HepG2 (cell line): ENCODE measurements around the gene HTR6. TPM values are rescaled to one million over a fixed set of nuclear protein-coding genes. Genes with fewer than 3 reads are reported as not detected.

Experiments used
- ATAC-seq: fragments of 200-7000 bp; cut with Tn5 transposase; 3 replicates; pipeline ENCODE4 v1.9.1; 2020; ENCODE audit warnings: mild to moderate bottlenecking, moderate library complexity
- BruUV-seq: library from RNA; stranded (reverse); fragments of 400-500 nt; replicated peaks from 2 replicates; lab custom pipeline; 2021; lab: Mats Ljungman, UMichigan
- CTCF ChIA-PET: fragments of 300-600 bp; formaldehyde crosslinking; extraction: SDS; loops from one replicate; lab custom pipeline; 2021; ENCODE audit warnings: low total read pairs, inconsistent platforms, low intra/inter-chr PET ratio; lab: Yijun Ruan, JAX
- POLR2A ChIA-PET: fragments of 350-600 bp; sonication (Branson Sonifier 250); formaldehyde crosslinking; loops from one replicate; lab custom pipeline; 2020; ENCODE audit warnings: antibody characterized with exemption, inconsistent platforms; lab: Yijun Ruan, JAX
- DNase-seq: peaks from one replicate; pipeline ENCODE4 v3.0.0-alpha.2; 2015; ENCODE audit warnings: low spot score
- FAIRE-seq: peaks from 3 replicates; lab custom pipeline; 2011; peaks lifted over from hg19 to GRCh38; lab: Jason Lieb, UNC
- H2AFZ ChIP-seq: one replicate; pipeline ENCODE4 v1.6.1; 2011; ENCODE audit warnings: low read length, inconsistent platforms
- H3K27ac ChIP-seq: fragments of 300-600 bp; 3 replicates; pipeline ENCODE4 v1.8.0; 2011; ENCODE audit warnings: mixed run types, mild to moderate bottlenecking, mixed read lengths, low read length, inconsistent platforms; ENCODE audit not compliant: insufficient read depth; ENCODE audit errors: extremely low read length
- H3K27me3 ChIP-seq, 2 experiments: fragments of 200-600 bp in 1 of 2; 2 replicates in 1 of 2; 3 replicates in 1 of 2; pipeline versions ENCODE4 v1.6.0 to v1.8.0; 2011; ENCODE audit warnings: low read length in 2 of 2, mild to moderate bottlenecking in 2 of 2, moderate library complexity in 2 of 2, inconsistent platforms in 1 of 2; ENCODE audit not compliant: insufficient read depth in 2 of 2, control insufficient read depth in 1 of 2
- H3K36me3 ChIP-seq, 2 experiments: fragments of 200-600 bp in 1 of 2; replicated peaks in 1 of 2; 2 replicates in 1 of 2; 3 replicates in 1 of 2; pipeline versions ENCODE4 v1.5.1 to v1.8.0; 2011; ENCODE audit warnings: low read length in 2 of 2, inconsistent platforms in 1 of 2; ENCODE audit not compliant: insufficient read depth in 2 of 2, control insufficient read depth in 1 of 2
- H3K4me1 ChIP-seq: 2 replicates; pipeline ENCODE4 v1.5.1; 2012; ENCODE audit warnings: low read length, inconsistent platforms; ENCODE audit not compliant: insufficient read depth
- H3K4me2 ChIP-seq: 2 replicates; pipeline ENCODE4 v1.6.0; 2011; ENCODE audit warnings: low read depth, low read length, inconsistent platforms
- H3K4me3 ChIP-seq, 3 experiments: fragments of 200-600 bp in 1 of 3; sonication (generic), shearing (Covaris generic) in 1 of 3; replicated peaks in 1 of 3; 2 replicates each; pipeline ENCODE4 v1.5.1; 2011 to 2016; ENCODE audit warnings: low read length in 3 of 3, inconsistent platforms in 2 of 3, low read depth in 2 of 3, mild to moderate bottlenecking in 2 of 3, control low read depth in 1 of 3, mixed read lengths in 1 of 3; ENCODE audit not compliant: insufficient read depth in 1 of 3
- H3K79me2 ChIP-seq: one replicate; pipeline ENCODE4 v1.6.1; 2011; ENCODE audit warnings: low read length, inconsistent platforms; ENCODE audit not compliant: insufficient read depth
- H3K9ac ChIP-seq: 2 replicates; pipeline ENCODE4 v1.6.0; 2011; ENCODE audit warnings: mild to moderate bottlenecking, low read depth, low read length, inconsistent platforms; ENCODE audit not compliant: insufficient read depth
- H3K9me3 ChIP-seq: 2 replicates; pipeline ENCODE4 v1.5.1; 2012; ENCODE audit warnings: mild to moderate bottlenecking, low read length
- H4K20me1 ChIP-seq: 2 replicates; pipeline ENCODE4 v1.6.0; 2011; ENCODE audit warnings: inconsistent platforms, mild to moderate bottlenecking, low read length, moderate library complexity; ENCODE audit not compliant: insufficient read depth
- GPBP1L1 ChIP-seq: sonication (generic); formaldehyde crosslinking; IDR thresholded peaks from 2 replicates; pipeline ENCODE4 v1.5.0; 2020; ENCODE audit warnings: mild to moderate bottlenecking, missing genetic modification reagents
- HDAC2 ChIP-seq: sonication (generic); formaldehyde crosslinking; IDR thresholded peaks from 2 replicates; pipeline ENCODE4 v1.4.0; 2020; ENCODE audit warnings: missing genetic modification reagents
- KAT2B ChIP-seq: fragments of 150-350 bp; IDR thresholded peaks from 2 replicates; pipeline ENCODE4 v1.6.1; 2014; ENCODE audit warnings: low read depth, low read length, borderline replicate concordance
- KDM2A ChIP-seq: sonication (generic); formaldehyde crosslinking; IDR thresholded peaks from 2 replicates; pipeline ENCODE4 v1.4.0; 2020; ENCODE audit warnings: low read depth, missing genetic modification reagents, borderline replicate concordance
- KDM4B ChIP-seq: sonication (generic); formaldehyde crosslinking; IDR thresholded peaks from 2 replicates; pipeline ENCODE4 v1.4.0; 2020; ENCODE audit warnings: missing genetic modification reagents
- MAFK ChIP-seq, 2 experiments: IDR thresholded peaks in 1 of 2; conservative IDR thresholded peaks in 1 of 2; 2 replicates each; pipeline ENCODE4 v1.6.1; 2011; ENCODE audit warnings: improper control_type of control experiment in 2 of 2, low read length in 2 of 2
- NAIF1 ChIP-seq: sonication (generic); formaldehyde crosslinking; IDR thresholded peaks from 2 replicates; pipeline ENCODE4 v1.5.0; 2020; ENCODE audit warnings: mild to moderate bottlenecking, missing genetic modification reagents, borderline replicate concordance
- NFIC ChIP-seq: IDR thresholded peaks from 2 replicates; pipeline ENCODE4 v1.6.1; 2012; ENCODE audit warnings: mild to moderate bottlenecking, low read length, inconsistent platforms
- NFRKB ChIP-seq: fragments of 450-650 bp; IDR thresholded peaks from 2 replicates; pipeline ENCODE4 v1.6.1; 2017
- SNAPC2 ChIP-seq: sonication (generic); formaldehyde crosslinking; IDR thresholded peaks from 2 replicates; pipeline ENCODE4 v1.8.1; 2022; ENCODE audit warnings: mild to moderate bottlenecking, missing genetic modification reagents
- SRY ChIP-seq: sonication (generic); formaldehyde crosslinking; IDR thresholded peaks from 2 replicates; pipeline ENCODE4 v1.8.0; 2022; ENCODE audit warnings: mild to moderate bottlenecking, missing genetic modification reagents
- ZBTB4 ChIP-seq: sonication (generic); formaldehyde crosslinking; IDR thresholded peaks from 2 replicates; pipeline ENCODE4 v1.4.0; 2020; ENCODE audit warnings: missing genetic modification reagents, mild to moderate bottlenecking, borderline replicate concordance
- ZFP36 ChIP-seq: fragments of 150-350 bp; IDR thresholded peaks from 2 replicates; pipeline ENCODE4 v1.6.1; 2018; ENCODE audit warnings: borderline replicate concordance, low read length, low read depth; ENCODE audit not compliant: partially characterized antibody
- ZKSCAN5 ChIP-seq: sonication (generic); formaldehyde crosslinking; IDR thresholded peaks from 2 replicates; pipeline ENCODE4 v1.5.1; 2020; ENCODE audit warnings: mild to moderate bottlenecking, missing genetic modification reagents
- ZNF260 ChIP-seq: sonication (generic); formaldehyde crosslinking; IDR thresholded peaks from 2 replicates; pipeline ENCODE4 v1.4.0; 2020; ENCODE audit warnings: missing genetic modification reagents, low read depth, mild to moderate bottlenecking, borderline replicate concordance
- ZNF530 ChIP-seq: sonication (generic); formaldehyde crosslinking; IDR thresholded peaks from 2 replicates; pipeline ENCODE4 v1.5.0; 2020; ENCODE audit warnings: low read depth, mild to moderate bottlenecking, missing genetic modification reagents
- ZNF557 ChIP-seq: sonication (generic); formaldehyde crosslinking; IDR thresholded peaks from 2 replicates; pipeline ENCODE4 v1.4.0; 2020; ENCODE audit warnings: missing genetic modification reagents
- ZNF644 ChIP-seq: IDR thresholded peaks from 2 replicates; pipeline ENCODE4 v1.6.1; 2016; ENCODE audit warnings: low read depth
- ZNF660 ChIP-seq: sonication (generic); formaldehyde crosslinking; IDR thresholded peaks from 2 replicates; pipeline ENCODE4 v1.5.1; 2020; ENCODE audit warnings: mild to moderate bottlenecking, low read depth, missing genetic modification reagents, borderline replicate concordance
- ZNF780A ChIP-seq: sonication (generic); formaldehyde crosslinking; IDR thresholded peaks from 2 replicates; pipeline ENCODE4 v1.8.0; 2022; ENCODE audit warnings: mild to moderate bottlenecking, missing genetic modification reagents, moderate library complexity
- WGBS: methylation state at CpG from one replicate; pipeline ENCODE4 v1.1.6; 2017; ENCODE audit warnings: low lambda C conversion rate; 5-methylcytosine and 5-hydroxymethylcytosine counted together
- in situ Hi-C: cut with HindIII; loops from 2 replicates; pipeline ENCODE4 v1.10.0; 2017; ENCODE audit warnings: low pct_unique_long_range_greater_than_20kb; ENCODE audit not compliant: extremely low pct_ligation_motif_present
- intact Hi-C: fragments of 100-400 bp; cut with micrococcal nuclease; formaldehyde crosslinking; loops from one replicate; pipeline ENCODE4 v1.10.0; 2022; ENCODE audit not compliant: unreplicated experiment
- polyA plus RNA-seq, 8 experiments: library from polyadenylated mRNA; depleted of rRNA in 3 of 8; stranded (reverse) in 7 of 8; unstranded in 1 of 8; fragments of >200 nt; fragmentation: Illumina TruSeq in 4 of 8; extraction: Trizol in 4 of 8; gene quantifications; 2 replicates each; pipeline versions ENCODE4 v1.2.1 to v1.2.3, GENCODE V29; 2011 to 2016; ENCODE audit warnings: low read depth in 4 of 8, missing spikeins in 1 of 8, mixed read lengths in 1 of 8; ENCODE audit not compliant: insufficient read depth in 1 of 8
- total RNA-seq, 5 experiments: library from RNA; depleted of rRNA; stranded (reverse); fragments of >200 nt; fragmentation: Illumina TruSeq; extraction: Trizol; gene quantifications; 2 replicates each; pipeline ENCODE4 v1.2.3, GENCODE V29; 2016; ENCODE audit warnings: low read depth in 1 of 5

Gene HTR6
- total and polyA plus RNA-seq, 2 of the 13 experiments (the other 11 are each of a cell fraction or from before 2014, with no cell fraction given): 0.04 TPM; not detected in 1

GRCh38 chr1:19656780-19657466, 7.8 kb upstream of the HTR6 start:
- Histone ChIP-seq H3K9me3 (no peaks in the 10 kb centered on the region), H3K27ac (no peak overlapping the region), H3K4me1 (peaks cover 25% of the 10 kb centered on the region), H3K27me3 (no peaks in the 10 kb centered on the region), H3K36me3 (no peaks in the 10 kb centered on the region), H2AFZ (no peak overlapping the region), H3K4me3 (no peak overlapping the region), H4K20me1 (no peaks in the 10 kb centered on the region), H3K79me2 (no peaks in the 10 kb centered on the region), H3K4me2 (no peak overlapping the region), H3K9ac (no peak overlapping the region)
- ChIA-PET CTCF (no interaction called here), POLR2A (no interaction called here)
- FAIRE-seq: no peak
- ATAC-seq: no peak
- 77% methylated on average over 2 of the region's 15 CpGs for WGBS
- TF ChIP-seq ZNF780A (CRISPR knock-in tag) (no peak), ZNF260 (CRISPR knock-in tag) (no peak), ZKSCAN5 (CRISPR knock-in tag) (no peak), HDAC2 (CRISPR knock-in tag) (no peak), ZNF530 (no peak), GPBP1L1 (CRISPR knock-in tag) (no peak), KAT2B (no peak), MAFK (conservative IDR thresholded peaks at IDR 0.05 in 1 of 2, IDR thresholded peaks at IDR 0.05 in 1 of 2; ENCODE audit: low read length in 2 of 2) (no peak), NFIC (no peak), ZNF644 (CRISPR knock-in tag) (no peak), ZNF557 (CRISPR knock-in tag) (no peak), SNAPC2 (CRISPR knock-in tag) (no peak), KDM4B (CRISPR knock-in tag) (no peak), ZNF660 (CRISPR knock-in tag) (no peak), ZFP36 (no peak), KDM2A (CRISPR knock-in tag) (no peak), ZBTB4 (CRISPR knock-in tag) (no peak), NFRKB (no peak), NAIF1 (CRISPR knock-in tag) (no peak), SRY (CRISPR knock-in tag) (no peak)
- intact Hi-C loops: no loop called here
- no TSS peak for BruUV-seq
- in situ Hi-C loops: no loop called here
- DNase-seq: no peak
